ENCODE data around the gene NKD2. TPM values are rescaled to one million over a fixed set of nuclear protein-coding genes. Genes with fewer than 3 reads are reported as not detected.

The NKD2 gene
- total and polyA plus RNA-seq, 2 of the 4 experiments (the other 2 are of a cell fraction): not detected

DNA sequence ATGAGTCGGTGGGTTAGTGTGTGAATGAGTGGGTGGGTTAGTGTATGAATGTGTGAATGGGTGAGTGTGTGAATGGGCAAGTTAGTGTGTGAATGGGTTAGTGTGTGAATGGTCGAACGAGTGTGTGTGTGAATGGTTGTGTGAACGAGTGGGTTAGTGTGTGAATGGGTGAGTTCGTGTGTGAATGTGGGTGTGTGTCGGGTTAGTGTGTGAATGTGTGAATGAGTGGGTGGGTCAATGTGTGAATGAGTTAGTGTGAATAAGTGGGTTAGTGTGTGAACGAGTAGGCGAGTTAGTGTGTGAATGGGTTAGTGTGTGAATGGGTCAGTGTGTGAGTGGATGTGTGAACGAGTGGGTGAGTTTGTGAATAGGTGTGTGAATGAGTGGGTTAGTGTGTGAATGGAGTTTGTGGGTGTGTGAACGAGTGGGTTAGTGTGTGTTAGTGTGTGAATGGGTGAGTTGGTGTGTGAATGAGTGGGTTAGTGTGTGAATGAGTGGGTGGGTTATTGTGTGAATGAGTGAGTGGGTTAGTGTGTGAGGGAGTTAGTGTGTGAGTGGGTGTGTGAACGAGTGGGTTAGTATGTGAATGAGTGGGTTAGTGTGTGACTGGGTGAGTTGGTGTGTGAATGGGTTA is 38.8 kb downstream of the NKD2 start:
- Histone ChIP-seq H2AK5ac (ENCODE audit: low read depth, low read length) (no peak overlapping the region), H4K20me1 (ENCODE audit: insufficient read depth, low read length) (no peaks in the 10 kb centered on the region), H3K4me3 (ENCODE audit: insufficient read depth, low read depth, low read length) (no peak overlapping the region), H2BK120ac (ENCODE audit: low read depth, low read length) (no peak overlapping the region), H3K27ac (ENCODE audit: insufficient read depth, low read length) (no peak overlapping the region), H2AK9ac (replicated peaks; ENCODE audit: low read depth, low read length, poor library complexity) (no peak overlapping the region), H2AFZ (replicated peaks; ENCODE audit: low read length, poor library complexity) (no peak overlapping the region), H4K91ac (ENCODE audit: insufficient read depth, low read depth, low read length) (no peak overlapping the region), H3K4ac (ENCODE audit: low read depth, low read length) (no peak overlapping the region), H3K4me1 (ENCODE audit: control insufficient read depth, insufficient read depth, low read length) (no peaks in the 10 kb centered on the region), H3K18ac (ENCODE audit: low read depth, low read length) (no peak overlapping the region), H4K8ac (ENCODE audit: low read depth in 2 of 2, low read length in 2 of 2) (no peak overlapping the region), H3K9me1 (ENCODE audit: insufficient read depth, low read length) (no peaks in the 10 kb centered on the region), H3K27me3 (ENCODE audit: control insufficient read depth, insufficient read depth, low read length) (no peaks in the 10 kb centered on the region), H3K9me3 (ENCODE audit: control insufficient read depth, insufficient read depth, low read length) (0 out of 2 replicates have a peak, but pooled peaks cover under 1% of the 10 kb centered on the region), H3K56ac (ENCODE audit: extremely low read depth, insufficient read depth, low read length) (no peak overlapping the region), H3K23ac (ENCODE audit: low read depth, low read length) (no peak overlapping the region), H2BK15ac (ENCODE audit: low read depth, low read length) (no peak overlapping the region), H3K36me3 (ENCODE audit: control insufficient read depth, insufficient read depth, low read length) (peaks cover 8% of the 10 kb centered on the region; the same call in 1 of the 2 replicates), H3K9ac (ENCODE audit: low read depth, low read length) (no peak overlapping the region), H4K5ac (ENCODE audit: low read depth, low read length) (no peak overlapping the region), H3K14ac (replicated peaks; ENCODE audit: low read depth, low read length) (no peak overlapping the region), H3K4me2 (ENCODE audit: low read depth, low read length) (no peak overlapping the region), H3K79me1 (ENCODE audit: low read depth in 1 of 2, low read length in 2 of 2) (no peaks in the 10 kb centered on the region), H2BK20ac (ENCODE audit: low read depth, low read length) (no peak overlapping the region), H2BK5ac (ENCODE audit: low read depth, low read length, poor library complexity, severe bottlenecking) (peak overlapping the region; percentile 39)
- ATAC-seq (ENCODE audit: low read depth) (no peak), DNase-seq (no peak)
- no peak for TF ChIP-seq MXI1 (IDR thresholded peaks at IDR 0.05; ENCODE audit: borderline replicate concordance, low read depth, low read length)
- no peak for TF ChIP-seq RCOR1 (IDR thresholded peaks at IDR 0.05; ENCODE audit: insufficient replicate concordance, low read length)
- no peak for TF ChIP-seq CEBPB (IDR thresholded peaks at IDR 0.05; ENCODE audit: low read depth, low read length)
- TF ChIP-seq, protein P1, sequence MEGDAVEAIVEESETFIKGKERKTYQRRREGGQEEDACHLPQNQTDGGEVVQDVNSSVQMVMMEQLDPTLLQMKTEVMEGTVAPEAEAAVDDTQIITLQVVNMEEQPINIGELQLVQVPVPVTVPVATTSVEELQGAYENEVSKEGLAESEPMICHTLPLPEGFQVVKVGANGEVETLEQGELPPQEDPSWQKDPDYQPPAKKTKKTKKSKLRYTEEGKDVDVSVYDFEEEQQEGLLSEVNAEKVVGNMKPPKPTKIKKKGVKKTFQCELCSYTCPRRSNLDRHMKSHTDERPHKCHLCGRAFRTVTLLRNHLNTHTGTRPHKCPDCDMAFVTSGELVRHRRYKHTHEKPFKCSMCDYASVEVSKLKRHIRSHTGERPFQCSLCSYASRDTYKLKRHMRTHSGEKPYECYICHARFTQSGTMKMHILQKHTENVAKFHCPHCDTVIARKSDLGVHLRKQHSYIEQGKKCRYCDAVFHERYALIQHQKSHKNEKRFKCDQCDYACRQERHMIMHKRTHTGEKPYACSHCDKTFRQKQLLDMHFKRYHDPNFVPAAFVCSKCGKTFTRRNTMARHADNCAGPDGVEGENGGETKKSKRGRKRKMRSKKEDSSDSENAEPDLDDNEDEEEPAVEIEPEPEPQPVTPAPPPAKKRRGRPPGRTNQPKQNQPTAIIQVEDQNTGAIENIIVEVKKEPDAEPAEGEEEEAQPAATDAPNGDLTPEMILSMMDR (conservative IDR thresholded peaks at IDR 0.05; ENCODE audit: low read depth, low read length): no peak
- TF ChIP-seq MAZ (IDR thresholded peaks at IDR 0.05; ENCODE audit: borderline replicate concordance, low read depth, low read length): no peak
- TF ChIP-seq, protein P2, sequence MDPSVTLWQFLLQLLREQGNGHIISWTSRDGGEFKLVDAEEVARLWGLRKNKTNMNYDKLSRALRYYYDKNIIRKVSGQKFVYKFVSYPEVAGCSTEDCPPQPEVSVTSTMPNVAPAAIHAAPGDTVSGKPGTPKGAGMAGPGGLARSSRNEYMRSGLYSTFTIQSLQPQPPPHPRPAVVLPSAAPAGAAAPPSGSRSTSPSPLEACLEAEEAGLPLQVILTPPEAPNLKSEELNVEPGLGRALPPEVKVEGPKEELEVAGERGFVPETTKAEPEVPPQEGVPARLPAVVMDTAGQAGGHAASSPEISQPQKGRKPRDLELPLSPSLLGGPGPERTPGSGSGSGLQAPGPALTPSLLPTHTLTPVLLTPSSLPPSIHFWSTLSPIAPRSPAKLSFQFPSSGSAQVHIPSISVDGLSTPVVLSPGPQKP (IDR thresholded peaks at IDR 0.05; ENCODE audit: borderline replicate concordance, low read depth, low read length): no peak
- TF ChIP-seq FOS (IDR thresholded peaks at IDR 0.05; ENCODE audit: low read depth, low read length): no peak
- no peak for TF ChIP-seq MAFK (IDR thresholded peaks at IDR 0.05; ENCODE audit: low read depth, low read length)
- no peak for TF ChIP-seq RFX5 (IDR thresholded peaks at IDR 0.05; ENCODE audit: low read depth, low read length)
- TF ChIP-seq RAD21 (IDR thresholded peaks at IDR 0.05; ENCODE audit: low read length): no peak
- TF ChIP-seq, protein P3, sequence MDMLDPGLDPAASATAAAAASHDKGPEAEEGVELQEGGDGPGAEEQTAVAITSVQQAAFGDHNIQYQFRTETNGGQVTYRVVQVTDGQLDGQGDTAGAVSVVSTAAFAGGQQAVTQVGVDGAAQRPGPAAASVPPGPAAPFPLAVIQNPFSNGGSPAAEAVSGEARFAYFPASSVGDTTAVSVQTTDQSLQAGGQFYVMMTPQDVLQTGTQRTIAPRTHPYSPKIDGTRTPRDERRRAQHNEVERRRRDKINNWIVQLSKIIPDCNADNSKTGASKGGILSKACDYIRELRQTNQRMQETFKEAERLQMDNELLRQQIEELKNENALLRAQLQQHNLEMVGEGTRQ (IDR thresholded peaks at IDR 0.05; ENCODE audit: low read depth, low read length): no peak
- no peak for TF ChIP-seq BHLHE40 (IDR thresholded peaks at IDR 0.05; ENCODE audit: low read depth, low read length)
- no peak for TF ChIP-seq NFE2L2 (IDR thresholded peaks at IDR 0.05; ENCODE audit: low read depth, low read length)
- TF ChIP-seq SMC3 (IDR thresholded peaks at IDR 0.05; ENCODE audit: low read depth, low read length): no peak
- TF ChIP-seq CHD1 (IDR thresholded peaks at IDR 0.05; ENCODE audit: low read depth, low read length): no peak
- no peak for TF ChIP-seq POLR2A (IDR thresholded peaks at IDR 0.05; ENCODE audit: low read depth, low read length)
- POLR2A ChIA-PET (ENCODE audit: unreplicated experiment): no interaction called here
- intact Hi-C loops (cut with micrococcal nuclease): no loop called here
- in situ Hi-C loops (cut with MboI; ENCODE audit: low sequenced_read_pairs): no loop called here
- no TSS peak for BruUV-seq (replicated peaks)
- WGBS, 2 experiments (ENCODE audit: extremely low coverage in 2 of 2, insufficient read length in 1 of 2): 85 to 97% methylated on average over 6 to 7 of the region's 11 CpGs
- dilution Hi-C loops (cut with HindIII; ENCODE audit: low sequenced_read_pairs, unreplicated experiment): no loop called here
- CTCF ChIA-PET: no interaction called here

Data from IMR-90 (cell line).